HepG2 (cell line): ENCODE data around the gene MARCHF5. TPM values are rescaled to one million over a fixed set of nuclear protein-coding genes. Genes with fewer than 3 reads are reported as not detected.

Experiments used
- FOSL2 ChIP-seq: sonication (generic); formaldehyde crosslinking; IDR thresholded peaks from 2 replicates; pipeline ENCODE4 v1.4.0; 2020; ENCODE audit warnings: missing genetic modification reagents
- GABPB1 ChIP-seq: IDR thresholded peaks from 2 replicates; pipeline ENCODE4 v1.6.1; 2016; ENCODE audit warnings: mild to moderate bottlenecking, missing genetic modification reagents, moderate library complexity, missing compliant biosample characterization
- MAFK ChIP-seq, 2 experiments: IDR thresholded peaks in 1 of 2; conservative IDR thresholded peaks in 1 of 2; 2 replicates each; pipeline ENCODE4 v1.6.1; 2011; ENCODE audit warnings: improper control_type of control experiment in 2 of 2, low read length in 2 of 2
- SP1 ChIP-seq, 2 experiments: fragments of 450-650 bp in 1 of 2; sonication (generic) in 1 of 2; formaldehyde crosslinking in 1 of 2; IDR thresholded peaks; 2 replicates each; pipeline versions ENCODE4 v1.4.0 to v1.6.1; 2016 to 2020; ENCODE audit warnings: missing genetic modification reagents in 1 of 2
- ZFP37 ChIP-seq: sonication (generic); formaldehyde crosslinking; IDR thresholded peaks from 2 replicates; pipeline ENCODE4 v1.4.0; 2020; ENCODE audit warnings: missing genetic modification reagents, borderline replicate concordance
- ZKSCAN5 ChIP-seq: sonication (generic); formaldehyde crosslinking; IDR thresholded peaks from 2 replicates; pipeline ENCODE4 v1.5.1; 2020; ENCODE audit warnings: mild to moderate bottlenecking, missing genetic modification reagents
- ZNF512 ChIP-seq: sonication (generic); formaldehyde crosslinking; IDR thresholded peaks from 2 replicates; pipeline ENCODE4 v1.4.0; 2020; ENCODE audit warnings: mild to moderate bottlenecking, missing genetic modification reagents
- polyA plus RNA-seq, 8 experiments: library from polyadenylated mRNA; depleted of rRNA in 3 of 8; stranded (reverse) in 7 of 8; unstranded in 1 of 8; fragments of >200 nt; fragmentation: Illumina TruSeq in 4 of 8; extraction: Trizol in 4 of 8; gene quantifications; 2 replicates each; pipeline versions ENCODE4 v1.2.1 to v1.2.3, GENCODE V29; 2011 to 2016; ENCODE audit warnings: low read depth in 4 of 8, missing spikeins in 1 of 8, mixed read lengths in 1 of 8; ENCODE audit not compliant: insufficient read depth in 1 of 8
- total RNA-seq, 5 experiments: library from RNA; depleted of rRNA; stranded (reverse); fragments of >200 nt; fragmentation: Illumina TruSeq; extraction: Trizol; gene quantifications; 2 replicates each; pipeline ENCODE4 v1.2.3, GENCODE V29; 2016; ENCODE audit warnings: low read depth in 1 of 5
- TF ChIP-seq, protein P1 (sequence below): sonication (generic); formaldehyde crosslinking; IDR thresholded peaks from 2 replicates; pipeline ENCODE4 v1.5.1; 2020; ENCODE audit warnings: mild to moderate bottlenecking, moderate library complexity, missing genetic modification reagents
- TF ChIP-seq, protein P2 (sequence below): sonication (generic); formaldehyde crosslinking; IDR thresholded peaks from 2 replicates; pipeline ENCODE4 v1.9.0; 2021; ENCODE audit warnings: missing genetic modification reagents, mild to moderate bottlenecking, borderline replicate concordance

Gene MARCHF5
- total and polyA plus RNA-seq, 2 of the 13 experiments (the other 11 are each of a cell fraction or from before 2014, with no cell fraction given) = 19.4 to 21.0 TPM

- no peak for TF ChIP-seq FOSL2 (CRISPR knock-in tag)
- TF ChIP-seq ZFP37 = no peak
- no peak for TF ChIP-seq SP1 (IDR thresholded peaks at IDR 0.05)
- TF ChIP-seq SP1 (CRISPR knock-in tag; IDR thresholded peaks at IDR 0.05) = no peak
- TF ChIP-seq, protein P1, sequence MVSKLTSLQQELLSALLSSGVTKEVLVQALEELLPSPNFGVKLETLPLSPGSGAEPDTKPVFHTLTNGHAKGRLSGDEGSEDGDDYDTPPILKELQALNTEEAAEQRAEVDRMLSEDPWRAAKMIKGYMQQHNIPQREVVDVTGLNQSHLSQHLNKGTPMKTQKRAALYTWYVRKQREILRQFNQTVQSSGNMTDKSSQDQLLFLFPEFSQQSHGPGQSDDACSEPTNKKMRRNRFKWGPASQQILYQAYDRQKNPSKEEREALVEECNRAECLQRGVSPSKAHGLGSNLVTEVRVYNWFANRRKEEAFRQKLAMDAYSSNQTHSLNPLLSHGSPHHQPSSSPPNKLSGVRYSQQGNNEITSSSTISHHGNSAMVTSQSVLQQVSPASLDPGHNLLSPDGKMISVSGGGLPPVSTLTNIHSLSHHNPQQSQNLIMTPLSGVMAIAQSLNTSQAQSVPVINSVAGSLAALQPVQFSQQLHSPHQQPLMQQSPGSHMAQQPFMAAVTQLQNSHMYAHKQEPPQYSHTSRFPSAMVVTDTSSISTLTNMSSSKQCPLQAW = no peak
- TF ChIP-seq, protein P2, sequence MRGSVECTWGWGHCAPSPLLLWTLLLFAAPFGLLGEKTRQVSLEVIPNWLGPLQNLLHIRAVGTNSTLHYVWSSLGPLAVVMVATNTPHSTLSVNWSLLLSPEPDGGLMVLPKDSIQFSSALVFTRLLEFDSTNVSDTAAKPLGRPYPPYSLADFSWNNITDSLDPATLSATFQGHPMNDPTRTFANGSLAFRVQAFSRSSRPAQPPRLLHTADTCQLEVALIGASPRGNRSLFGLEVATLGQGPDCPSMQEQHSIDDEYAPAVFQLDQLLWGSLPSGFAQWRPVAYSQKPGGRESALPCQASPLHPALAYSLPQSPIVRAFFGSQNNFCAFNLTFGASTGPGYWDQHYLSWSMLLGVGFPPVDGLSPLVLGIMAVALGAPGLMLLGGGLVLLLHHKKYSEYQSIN (CRISPR knock-in tag) = no peak
- TF ChIP-seq ZNF512 (CRISPR knock-in tag) = no peak
- no peak for TF ChIP-seq MAFK (conservative IDR thresholded peaks at IDR 0.05 in 1 of 2, IDR thresholded peaks at IDR 0.05 in 1 of 2; ENCODE audit: low read length in 2 of 2)
- no peak for TF ChIP-seq GABPB1 (CRISPR knock-in tag)
- no peak for TF ChIP-seq ZKSCAN5 (CRISPR knock-in tag)
- TF ChIP-seq, all 625 proteins: peak for 0
Measured at GRCh38 chr10:92363498-92363897, 72.5 kb downstream of the MARCHF5 start (continued).
